Neural cell (in vitro differentiated cells): ENCODE results near the gene HOXB1. TPM values are rescaled to one million over a fixed set of nuclear protein-coding genes. Genes with fewer than 3 reads are reported as not detected.

Experiments
- H2AFZ ChIP-seq: fragments of 200-600, 300-800 bp; sonication (generic), shearing (Covaris generic); 2 replicates; pipeline ENCODE4 v1.6.0; 2014; ENCODE audit warnings: low read depth, mild to moderate bottlenecking, antibody characterized with exemption, low read length, moderate library complexity
- H3F3A ChIP-seq: fragments of 200-600 bp; shearing (Covaris generic); 2 replicates; pipeline ENCODE4 v1.6.1; 2016; ENCODE audit warnings: mild to moderate bottlenecking, moderate library complexity, mixed read lengths, antibody characterized with exemption, low read length; ENCODE audit not compliant: insufficient read depth, poor library complexity, severe bottlenecking
- H3K27ac ChIP-seq: fragments of 200-600, 300-800 bp; sonication (generic), shearing (Covaris generic); 2 replicates; pipeline ENCODE4 v1.5.1; 2014; ENCODE audit warnings: mild to moderate bottlenecking, low read length, moderate library complexity
- H3K27me3 ChIP-seq: fragments of 300-800, 200-600 bp; sonication (generic), shearing (Covaris generic); 2 replicates; pipeline ENCODE4 v1.6.0; 2014; ENCODE audit warnings: mild to moderate bottlenecking, low read depth, low read length, moderate library complexity; ENCODE audit not compliant: insufficient read depth
- H3K36me3 ChIP-seq: fragments of 300-800, 200-600 bp; sonication (generic), shearing (Covaris generic); 2 replicates; pipeline ENCODE4 v1.5.1; 2014; ENCODE audit warnings: mild to moderate bottlenecking, antibody characterized with exemption, low read length, moderate library complexity; ENCODE audit not compliant: insufficient read depth
- H3K4me2 ChIP-seq: fragments of 300-800, 200-600 bp; sonication (generic), shearing (Covaris generic); 2 replicates; pipeline ENCODE4 v1.6.0; 2014; ENCODE audit warnings: mild to moderate bottlenecking, low read length
- H3K4me3 ChIP-seq: fragments of 300-800, 200-600 bp; sonication (generic), shearing (Covaris generic); 2 replicates; pipeline ENCODE4 v1.5.1; 2014; ENCODE audit warnings: mild to moderate bottlenecking, low read length, moderate library complexity
- H3K79me2 ChIP-seq: fragments of 200-600 bp; shearing (Covaris generic); replicated peaks from 2 replicates; pipeline ENCODE4 v1.6.0; 2014; ENCODE audit warnings: mild to moderate bottlenecking, low read length, moderate library complexity; ENCODE audit not compliant: insufficient read depth
- H3K9ac ChIP-seq: fragments of 300-800, 200-600 bp; sonication (generic), shearing (Covaris generic); 2 replicates; pipeline ENCODE4 v1.6.1; 2016; ENCODE audit warnings: mild to moderate bottlenecking, low read length, mixed read lengths
- H3K9me2 ChIP-seq: fragments of 200-600 bp; shearing (Covaris generic); 2 replicates; pipeline ENCODE4 v1.6.1; 2016; ENCODE audit warnings: mild to moderate bottlenecking, low read length, mixed read lengths; ENCODE audit not compliant: insufficient read depth
- H3K9me3 ChIP-seq: fragments of 200-600, 300-800 bp; sonication (generic), shearing (Covaris generic); 2 replicates; pipeline ENCODE4 v1.6.1; 2016; ENCODE audit warnings: mild to moderate bottlenecking, mixed run types, low read length, moderate library complexity, mixed read lengths
- H4K20me1 ChIP-seq: fragments of 200-600 bp; shearing (Covaris generic); 2 replicates; pipeline ENCODE4 v1.6.1; 2016; ENCODE audit warnings: mild to moderate bottlenecking, mixed run types; ENCODE audit not compliant: insufficient read depth
- CTCF ChIP-seq: fragments of 450-650 bp; IDR thresholded peaks from 2 replicates; pipeline ENCODE4 v1.5.1; 2014; ENCODE audit warnings: antibody characterized with exemption, mild to moderate bottlenecking, moderate library complexity; ENCODE audit not compliant: poor library complexity, severe bottlenecking
- EP300 ChIP-seq: fragments of 450-650 bp; conservative IDR thresholded peaks from 2 replicates; pipeline ENCODE4 v1.6.1; 2014; ENCODE audit warnings: antibody characterized with exemption, mild to moderate bottlenecking, moderate library complexity; ENCODE audit not compliant: poor library complexity, severe bottlenecking
- EZH2 ChIP-seq: fragments of 200-600, 300-800 bp; shearing (Covaris generic), sonication (generic); IDR thresholded peaks from 2 replicates; pipeline ENCODE4 v1.6.1; 2014; ENCODE audit warnings: antibody characterized with exemption, low read length, borderline replicate concordance, mild to moderate bottlenecking; ENCODE audit not compliant: insufficient read depth, poor library complexity, severe bottlenecking
- MXI1 ChIP-seq: fragments of 450-650 bp; conservative IDR thresholded peaks from 2 replicates; pipeline ENCODE4 v1.6.1; 2014; ENCODE audit warnings: antibody characterized with exemption, mild to moderate bottlenecking; ENCODE audit not compliant: poor library complexity, severe bottlenecking
- POLR2AphosphoS5 ChIP-seq: IDR thresholded peaks from 2 replicates; pipeline ENCODE4 v1.6.1; 2012
- RAD21 ChIP-seq: fragments of 450-650 bp; conservative IDR thresholded peaks from 2 replicates; pipeline ENCODE4 v1.6.1; 2014; ENCODE audit warnings: antibody characterized with exemption, mild to moderate bottlenecking, moderate library complexity
- REST ChIP-seq: IDR thresholded peaks from 2 replicates; pipeline ENCODE4 v1.6.1; 2012; ENCODE audit warnings: borderline replicate concordance
- SMC3 ChIP-seq: fragments of 450-650 bp; conservative IDR thresholded peaks from 2 replicates; pipeline ENCODE4 v1.6.1; 2014; ENCODE audit warnings: antibody characterized with exemption, mild to moderate bottlenecking, moderate library complexity; ENCODE audit not compliant: poor library complexity
- TAF1 ChIP-seq: IDR thresholded peaks from 2 replicates; pipeline ENCODE4 v1.6.1; 2012; ENCODE audit warnings: low read depth
- polyA plus RNA-seq: library from polyadenylated mRNA; depleted of rRNA; stranded (reverse); fragments of >200 nt; gene quantifications from 2 replicates; pipeline ENCODE4 v1.2.3, GENCODE V29; 2014

The HOXB1 gene
- polyA plus RNA-seq, 1 donor from 2014 or later: not detected

- no peaks in the 10 kb centered on the region for H3K36me3 ChIP-seq
- H3K4me3 ChIP-seq: no peak overlapping the region
- no peak overlapping the region for H3K9ac ChIP-seq
- peaks cover 4% of the 10 kb centered on the region for H3K27me3 ChIP-seq
- no peaks in the 10 kb centered on the region for H3F3A ChIP-seq
- no peaks in the 10 kb centered on the region for H3K9me3 ChIP-seq
- no peaks in the 10 kb centered on the region for H4K20me1 ChIP-seq
- TF ChIP-seq TAF1 (no peak), SMC3 (no peak), EP300 (no peak), POLR2AphosphoS5 (no peak), CTCF (no peak), MXI1 (no peak), RAD21 (no peak), EZH2 (no peak), REST (no peak)
- H3K27ac ChIP-seq: no peak overlapping the region
- no peak overlapping the region for H3K4me2 ChIP-seq
- H3K79me2 ChIP-seq: no peaks in the 10 kb centered on the region
- no peaks in the 10 kb centered on the region for H3K9me2 ChIP-seq
- H2AFZ ChIP-seq: no peak overlapping the region
These were observed 46.0 kb downstream of the HOXB1 start for GRCh38 chr17:48484850-48485249.

GRCh38 chr17:48484256-48484655, 46.6 kb downstream of the HOXB1 start:
- Histone ChIP-seq H3F3A (no peaks in the 10 kb centered on the region), H4K20me1 (no peaks in the 10 kb centered on the region), H3K36me3 (no peaks in the 10 kb centered on the region), H3K9ac (no peak overlapping the region), H3K79me2 (no peaks in the 10 kb centered on the region), H3K27ac (no peak overlapping the region), H3K27me3 (no peaks in the 10 kb centered on the region), H3K9me3 (no peaks in the 10 kb centered on the region), H2AFZ (no peak overlapping the region), H3K9me2 (no peaks in the 10 kb centered on the region), H3K4me2 (no peak overlapping the region), H3K4me3 (no peak overlapping the region)
- TF ChIP-seq SMC3 (no peak), POLR2AphosphoS5 (no peak), EP300 (no peak), CTCF (no peak), REST (no peak), MXI1 (no peak), TAF1 (no peak), RAD21 (no peak), EZH2 (no peak)
